Right ventricle myocardium superior (tissue), 1 donor: ENCODE results near the gene ANXA11. TPM values are rescaled to one million over a fixed set of nuclear protein-coding genes. Genes with fewer than 3 reads are reported as not detected.
"Not testable (repeated sequence)": the region's sequence is repeated elsewhere in the genome, so short reads cannot be mapped to it uniquely, and the experiment has no call there.

Source experiments
- ATAC-seq: fragments of 200-7000 bp; cut with Tn5 transposase; one replicate; pipeline ENCODE4 v1.9.1; 2020; ENCODE audit warnings: mild to moderate bottlenecking; ENCODE audit not compliant: poor library complexity
- DNase-seq: peaks from one replicate; pipeline ENCODE4 v3.0.0-alpha.2; 2020
- intact Hi-C: fragments of 100-400 bp; cut with DNase I; formaldehyde crosslinking; loops from one replicate; pipeline ENCODE4 v1.11.2; 2022
- total RNA-seq: library from RNA; stranded (reverse); fragmentation: NEBNext Ultra II Directional; extraction: Animal tissue kit (Norgen Biotek cat#: 25700); gene quantifications from one replicate; pipeline ENCODE4 v1.2.1, GENCODE V29; 2021
- donor health status: DM: no; HTN: yes; CAD: no; lungs with severe emphysema.

ANXA11 gene
- total RNA-seq, 1 donor from 2014 or later = 434 TPM

GRCh38 chr10:80214368-80214982 is 9.1 kb upstream of the ANXA11 start:
- DNase-seq, ATAC-seq, intact Hi-C loops: not testable (repeated sequence)

DNA sequence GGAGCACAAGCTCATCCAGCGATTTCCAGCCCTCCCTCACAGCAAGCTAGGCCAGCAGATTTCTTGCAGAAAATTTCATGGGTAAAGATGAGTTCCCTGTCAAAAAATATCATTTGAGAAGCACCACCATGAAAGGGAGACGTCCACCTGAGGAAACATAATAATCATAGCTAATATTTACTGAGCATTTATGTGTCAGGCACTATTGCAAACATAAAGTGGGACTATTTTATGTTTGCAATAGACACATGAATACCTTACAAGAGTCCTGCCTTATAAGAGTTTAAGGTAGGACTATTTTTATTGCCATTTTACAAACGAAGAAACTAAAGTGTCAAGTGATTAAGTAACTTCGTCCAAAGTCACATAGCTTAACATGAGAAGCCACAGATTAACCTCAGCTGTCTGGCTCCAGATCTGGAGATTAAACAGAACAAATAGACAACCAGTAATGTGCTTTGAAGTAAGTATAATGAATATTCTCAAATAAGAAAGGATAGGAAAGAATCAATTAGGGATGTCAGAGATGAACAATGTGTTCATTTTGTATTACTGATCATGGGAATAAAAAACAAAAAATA is 7.3 kb upstream of the ANXA11 start:
- ATAC-seq, DNase-seq, intact Hi-C loops: not testable (repeated sequence)

GRCh38 chr10:80211786-80212185 is 6.4 kb upstream of the ANXA11 start:
- intact Hi-C loops = no loop called here
- DNase-seq (no peak), ATAC-seq (no peak)

DNA sequence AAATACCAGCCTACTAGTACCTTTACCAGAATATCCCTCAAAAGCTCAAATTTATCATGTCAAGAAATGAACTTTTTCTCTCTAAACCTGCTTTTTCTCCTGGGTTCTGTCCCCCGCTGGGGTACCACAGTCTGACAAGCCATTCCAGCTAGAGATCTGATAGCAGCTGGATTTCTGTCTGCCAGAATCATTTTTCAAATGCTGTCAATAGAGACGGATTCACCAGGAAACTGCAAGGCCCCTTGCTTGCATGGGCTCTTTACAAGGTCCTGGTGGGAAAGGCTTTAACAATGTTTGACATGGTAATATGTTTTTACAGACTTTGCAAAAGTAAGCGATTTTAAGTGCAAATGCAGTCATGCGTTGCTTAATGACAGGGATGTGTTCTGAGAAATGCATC is 4.9 kb upstream of the ANXA11 start:
- no peak for ATAC-seq
- intact Hi-C loops = no loop called here
- no peak for DNase-seq

- intact Hi-C loops = loop anchor here (5.0 kb wide), 1 partner anchor 66 kb away; no protein-coding TSS in a partner anchor
- no peak for ATAC-seq
- no peak for DNase-seq
Observed at GRCh38 chr10:80207768-80208370, 2.5 kb upstream of the ANXA11 start.

- DNase-seq = no peak
- intact Hi-C loops = loop anchor here (5.0 kb wide), 1 partner anchor 64 kb away; no protein-coding TSS in a partner anchor
- no peak for ATAC-seq
Observed at GRCh38 chr10:80206277-80206655, 929 bp upstream of the ANXA11 start.

GRCh38 chr10:80204677-80205476 is 460 bp downstream of the ANXA11 start:
- DNase-seq = peak; percentile 68
- peak; percentile 34 for ATAC-seq
- intact Hi-C loops = loop anchor here (2.0 to 5.0 kb wide), 2 partner anchors 46 to 63 kb away; no protein-coding TSS in a partner anchor

DNA sequence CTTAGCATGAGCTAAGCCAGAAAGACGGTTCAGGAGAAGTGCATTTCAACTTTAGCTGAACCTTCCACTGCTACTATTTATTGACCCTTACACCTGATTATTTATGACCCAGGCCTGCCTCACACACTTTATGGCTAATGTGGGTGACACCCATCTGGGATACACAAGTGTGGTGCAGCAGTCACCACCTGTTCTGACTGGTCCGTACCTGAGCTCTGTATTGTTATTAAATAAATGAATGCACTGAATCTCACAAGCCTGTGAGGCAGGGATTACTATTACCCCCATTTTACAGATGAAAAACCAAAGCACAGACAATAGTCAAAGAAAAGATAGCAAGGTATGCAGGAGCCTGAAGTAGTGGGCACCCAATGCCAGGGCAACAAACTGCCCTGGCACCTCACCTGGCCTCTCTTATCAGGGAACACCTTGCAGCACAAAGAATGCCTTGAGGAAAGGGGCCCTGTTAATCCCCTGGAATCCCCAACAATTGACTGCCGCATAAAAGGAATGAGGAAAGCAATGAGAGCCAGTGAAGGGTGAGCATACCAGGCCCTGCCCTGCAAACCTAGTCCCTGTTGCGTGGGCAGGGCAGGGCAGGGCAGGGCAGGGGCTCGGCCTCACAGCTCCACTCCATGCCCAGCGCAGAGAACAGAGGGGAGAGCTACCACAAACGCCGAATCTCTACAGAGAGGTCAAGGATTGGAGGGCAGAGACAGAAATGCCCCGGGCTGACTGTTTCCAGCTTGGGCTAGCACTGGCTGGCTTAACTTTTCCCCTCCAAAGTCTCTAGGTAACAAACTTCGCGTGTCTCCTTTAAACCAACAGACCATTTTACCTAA is 1.3 kb downstream of the ANXA11 start:
- DNase-seq (no peak), ATAC-seq (peak; percentile 13)
- intact Hi-C loops = loop anchor here (2.0 kb wide), 1 partner anchor 45 kb away; no protein-coding TSS in a partner anchor

DNA sequence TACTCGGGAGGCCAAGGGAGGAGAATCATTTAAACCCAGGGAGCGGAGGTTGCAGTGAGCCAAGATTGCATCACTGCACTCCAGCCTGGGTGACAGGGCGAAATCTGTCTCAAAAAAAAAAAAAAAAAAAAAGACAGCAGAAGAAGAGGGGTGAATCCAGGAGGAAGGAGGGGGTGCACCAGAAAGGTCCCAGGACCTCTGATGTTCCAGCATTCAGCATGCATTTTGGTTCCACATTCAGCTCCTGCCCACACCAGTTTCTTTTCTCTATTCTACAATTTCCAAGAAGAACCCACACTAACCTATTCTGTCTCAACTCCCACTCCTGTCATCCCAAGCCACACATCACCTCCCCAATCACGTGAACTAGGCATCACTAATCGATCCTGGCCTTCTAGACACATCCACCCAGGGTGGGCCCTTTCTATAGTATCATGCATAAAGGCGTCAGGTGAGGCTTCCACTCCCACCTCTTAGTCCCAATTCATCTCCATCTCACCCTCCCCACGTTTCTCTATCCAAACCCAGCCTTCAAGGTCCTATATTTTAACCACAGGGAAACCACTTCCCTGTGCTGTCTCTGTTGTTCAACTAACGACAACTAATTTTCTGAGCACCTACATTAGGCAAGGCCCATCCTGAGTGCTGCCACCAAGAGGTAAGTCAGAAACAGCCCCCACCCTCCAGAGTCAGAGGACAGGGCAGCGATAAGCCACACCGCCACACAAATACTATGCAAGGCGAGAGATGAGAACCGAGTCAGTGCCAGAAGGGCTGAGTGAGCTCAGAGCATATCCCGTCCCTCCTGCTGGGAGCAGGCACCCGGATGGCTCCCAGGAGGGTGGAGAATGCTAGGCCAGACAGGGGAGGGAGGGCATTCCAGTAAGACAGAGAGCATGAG is 2.2 kb downstream of the ANXA11 start:
- ATAC-seq (peak; percentile 54), DNase-seq (peak; percentile 87)
- intact Hi-C loops = no loop called here

DNA sequence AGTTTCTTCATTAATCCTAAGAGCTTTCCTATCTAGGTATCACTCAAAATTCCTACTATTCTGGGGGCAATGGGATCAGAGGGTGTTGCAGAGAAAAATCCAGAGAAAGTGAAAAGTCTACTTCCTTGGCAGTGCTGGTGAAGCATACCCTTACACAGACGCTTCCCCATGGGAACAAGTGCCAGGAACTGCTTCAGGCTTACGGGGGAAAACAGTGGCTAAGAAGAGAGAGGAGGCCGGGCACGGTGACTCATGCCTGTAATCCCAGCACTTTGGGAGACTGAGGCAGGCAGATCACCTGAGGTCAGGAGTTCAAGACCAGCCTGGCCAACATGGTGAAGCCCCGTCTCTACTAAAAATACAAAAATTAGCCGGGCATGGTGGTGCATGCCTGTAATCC is 2.8 kb downstream of the ANXA11 start:
- ATAC-seq, DNase-seq, intact Hi-C loops: not testable (repeated sequence)

- peak; percentile 63 for DNase-seq
- ATAC-seq = peak; percentile 21
- intact Hi-C loops = no loop called here
Observed at GRCh38 chr10:80201608-80202141, 3.7 kb downstream of the ANXA11 start.

DNA sequence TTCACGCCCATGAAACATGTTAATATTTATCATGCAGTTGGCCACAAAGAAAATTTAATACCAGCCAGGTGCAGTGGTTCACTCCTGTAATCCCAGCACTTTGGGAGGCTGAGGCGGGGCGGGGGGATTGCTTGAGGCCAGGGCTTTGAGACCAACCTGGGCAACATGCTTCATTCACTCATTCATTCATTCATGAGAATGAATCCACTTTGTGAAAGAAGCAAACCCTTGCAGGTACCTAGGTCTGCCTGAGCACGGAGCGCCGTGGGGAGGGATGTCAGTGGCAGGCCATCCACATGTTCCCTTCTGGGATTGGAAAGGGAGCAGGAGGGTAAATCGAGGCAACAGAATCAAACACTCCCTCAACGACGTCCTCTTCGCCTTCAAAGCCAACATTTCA is 4.7 kb downstream of the ANXA11 start:
- intact Hi-C loops = no loop called here
- ATAC-seq (no peak), DNase-seq (no peak)

DNA sequence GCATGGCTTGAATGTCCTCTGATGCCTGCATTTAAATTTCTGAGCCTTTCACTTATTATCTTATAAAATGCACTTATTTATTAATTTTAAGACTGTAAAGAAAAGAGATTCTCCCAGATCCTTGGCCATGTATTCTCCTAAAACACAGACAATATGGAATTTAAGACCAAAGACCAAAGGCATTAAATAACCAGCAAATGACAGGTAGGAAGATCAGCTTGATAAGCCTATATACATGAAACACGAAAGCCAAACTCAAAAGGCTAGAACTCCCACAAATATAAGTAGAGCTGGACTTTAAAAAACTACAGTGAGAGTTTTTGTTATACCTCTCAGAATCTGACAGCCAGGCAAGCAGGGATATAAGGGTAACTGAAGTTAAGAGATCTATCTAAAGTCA is 5.1 kb downstream of the ANXA11 start:
- ATAC-seq (no peak), DNase-seq (no peak)
- intact Hi-C loops = no loop called here

DNA sequence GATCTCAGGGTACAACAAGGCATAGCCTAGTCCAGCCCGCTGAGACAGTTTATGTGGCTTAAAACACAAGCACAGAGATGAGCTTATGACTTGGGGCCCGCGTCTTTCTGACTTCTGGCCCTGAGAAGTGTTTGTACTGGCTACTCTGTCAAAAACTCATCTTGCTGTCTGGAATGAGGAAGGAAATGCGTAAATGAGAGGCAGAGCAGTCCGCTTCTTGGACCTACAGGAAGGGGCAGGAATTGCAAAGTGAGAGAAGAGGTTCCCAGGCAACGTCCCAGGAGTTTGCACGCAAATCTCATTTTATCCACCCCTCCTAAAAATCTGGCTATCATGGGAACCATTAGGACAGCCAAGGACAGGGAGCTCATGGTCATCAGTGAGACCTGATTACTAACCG is 5.5 kb downstream of the ANXA11 start:
- no peak for DNase-seq
- intact Hi-C loops = no loop called here
- ATAC-seq = peak; percentile 18

GRCh38 chr10:80197972-80198916 is 7.1 kb downstream of the ANXA11 start:
- DNase-seq (no peak), ATAC-seq (peak; percentile 15)
- intact Hi-C loops = no loop called here

DNA sequence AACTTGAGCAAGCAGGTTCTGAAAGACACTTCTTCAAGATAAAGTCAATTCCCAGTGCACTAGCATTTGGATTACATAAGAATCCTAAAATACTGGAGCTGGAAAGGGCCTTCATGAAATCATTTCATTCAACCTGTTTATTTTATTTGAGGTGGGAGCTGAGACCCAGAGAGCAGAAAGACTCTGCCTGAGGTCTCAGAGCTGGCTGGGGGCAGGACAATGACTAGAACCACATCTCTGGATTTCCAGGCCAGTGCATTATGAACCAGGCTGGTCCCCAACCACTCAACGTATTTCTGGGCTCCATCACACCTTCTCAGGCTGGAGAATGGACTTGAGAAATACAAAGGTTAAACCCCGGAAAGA is 8.4 kb downstream of the ANXA11 start:
- intact Hi-C loops = no loop called here
- DNase-seq = no peak

More for the DNA sequence above, 8.4 kb downstream of the ANXA11 start:
- ATAC-seq = no peak
